Fibroblast of gingiva (primary cell): ENCODE results near the gene BCL2L13.

Experiments
- DNase-seq: peaks from one replicate; pipeline ENCODE4 v3.0.0-alpha.2; 2011; ENCODE audit warnings: low read depth

The BCL2L13 gene

GRCh38 chr22:17638432-17639246, at the start of gene BCL2L13:
TSS of gene BCL2L13 (plus strand) at chr22:17638757. CDS start at chr22:17655712, 16,955 bp downstream.
- DNase-seq = peak; percentile 91

- DNase-seq = no peak
Measured at GRCh38 chr22:17589810-17590375, 48.7 kb upstream of the BCL2L13 start.

GRCh38 chr22:17590586-17590985, 48.0 kb upstream of the BCL2L13 start:
- no peak for DNase-seq

GRCh38 chr22:17592201-17592600, 46.4 kb upstream of the BCL2L13 start:
- DNase-seq = no peak

GRCh38 chr22:17596226-17596625, 42.3 kb upstream of the BCL2L13 start:
- DNase-seq = no peak

GRCh38 chr22:17597217-17597616, 41.3 kb upstream of the BCL2L13 start:
- no peak for DNase-seq

GRCh38 chr22:17598318-17598717, 40.2 kb upstream of the BCL2L13 start:
- DNase-seq = no peak

- DNase-seq = no peak
Measured at GRCh38 chr22:17601031-17601430, 37.5 kb upstream of the BCL2L13 start.

GRCh38 chr22:17603668-17604067, 34.9 kb upstream of the BCL2L13 start:
- no peak for DNase-seq

- DNase-seq = no peak
Measured at GRCh38 chr22:17606496-17606895, 32.1 kb upstream of the BCL2L13 start.

GRCh38 chr22:17607891-17608521, 30.6 kb upstream of the BCL2L13 start:
- DNase-seq = no peak

- peak; percentile 46 for DNase-seq
Measured at GRCh38 chr22:17612057-17612456, 26.5 kb upstream of the BCL2L13 start.

GRCh38 chr22:17613280-17613679, 25.3 kb upstream of the BCL2L13 start:
- DNase-seq = no peak

- no peak for DNase-seq
Measured at GRCh38 chr22:17627961-17628405, 10.6 kb upstream of the BCL2L13 start.

GRCh38 chr22:17628406-17629172, 10.0 kb upstream of the BCL2L13 start, which contains the start of gene ATP6V1E1:
TSS of gene ATP6V1E1 (minus strand) at chr22:17628749. CDS start at chr22:17628635, 114 bp downstream.
- DNase-seq = peak; percentile 96

GRCh38 chr22:17629173-17629489, 9.4 kb upstream of the BCL2L13 start:
- DNase-seq = no peak

GRCh38 chr22:17629641-17630040, 8.9 kb upstream of the BCL2L13 start:
- DNase-seq = no peak

- no peak for DNase-seq
Measured at GRCh38 chr22:17631076-17631565, 7.4 kb upstream of the BCL2L13 start.

- peak; percentile 34 for DNase-seq
Measured at GRCh38 chr22:17633217-17633997, 5.2 kb upstream of the BCL2L13 start.

GRCh38 chr22:17633998-17634323, 4.6 kb upstream of the BCL2L13 start:
- no peak for DNase-seq

- no peak for DNase-seq
Measured at GRCh38 chr22:17634696-17635095, 3.9 kb upstream of the BCL2L13 start.
